Endothelial cell of umbilical vein (primary cell): ENCODE data around the gene RUVBL1.

Source experiments
- EZH2 ChIP-seq: IDR thresholded peaks from 2 replicates; pipeline ENCODE4 v1.6.1; 2012; ENCODE audit warnings: borderline replicate concordance, low read depth, mild to moderate bottlenecking, moderate library complexity, low read length, inconsistent platforms; ENCODE audit not compliant: severe bottlenecking
- GATA2 ChIP-seq: IDR thresholded peaks from 2 replicates; pipeline ENCODE4 v1.7.0; 2011; ENCODE audit warnings: low read depth, mild to moderate bottlenecking, moderate library complexity, mixed read lengths, low read length; ENCODE audit not compliant: insufficient read length, insufficient read depth
- MYC ChIP-seq: IDR thresholded peaks from one replicate; pipeline ENCODE4 v1.6.1; 2011; ENCODE audit warnings: mild to moderate bottlenecking, low read depth, low read length

GRCh38 chr3:128166971-128167453 is 43.4 kb upstream of the RUVBL1 start:
- TF ChIP-seq GATA2 (no peak), EZH2 (no peak), MYC (no peak)
